ENCODE results near the gene TLR2.

- TF ChIP-seq CTCF (IDR thresholded peaks at IDR 0.05) = peak; percentile 51
- no peak for TF ChIP-seq SIN3A (IDR thresholded peaks at IDR 0.05; ENCODE audit: borderline replicate concordance, insufficient read depth, low read depth, low read length)
- TF ChIP-seq POLR2AphosphoS5 (IDR thresholded peaks at IDR 0.05; ENCODE audit: low read depth, low read length) = no peak
Measured at GRCh38 chr4:153634738-153635353, 49.2 kb upstream of the TLR2 start.
